Ecto neural progenitor cell (in vitro differentiated cells): ENCODE results near the gene NR6A1.
A peak's percentile ranks its signal among the peaks of the same experiment; 100 is the strongest.

Experiments
- DNase-seq: peaks from one replicate; pipeline ENCODE4 v3.0.0-alpha.2; 2018; ENCODE audit warnings: low spot score

The NR6A1 gene

DNA sequence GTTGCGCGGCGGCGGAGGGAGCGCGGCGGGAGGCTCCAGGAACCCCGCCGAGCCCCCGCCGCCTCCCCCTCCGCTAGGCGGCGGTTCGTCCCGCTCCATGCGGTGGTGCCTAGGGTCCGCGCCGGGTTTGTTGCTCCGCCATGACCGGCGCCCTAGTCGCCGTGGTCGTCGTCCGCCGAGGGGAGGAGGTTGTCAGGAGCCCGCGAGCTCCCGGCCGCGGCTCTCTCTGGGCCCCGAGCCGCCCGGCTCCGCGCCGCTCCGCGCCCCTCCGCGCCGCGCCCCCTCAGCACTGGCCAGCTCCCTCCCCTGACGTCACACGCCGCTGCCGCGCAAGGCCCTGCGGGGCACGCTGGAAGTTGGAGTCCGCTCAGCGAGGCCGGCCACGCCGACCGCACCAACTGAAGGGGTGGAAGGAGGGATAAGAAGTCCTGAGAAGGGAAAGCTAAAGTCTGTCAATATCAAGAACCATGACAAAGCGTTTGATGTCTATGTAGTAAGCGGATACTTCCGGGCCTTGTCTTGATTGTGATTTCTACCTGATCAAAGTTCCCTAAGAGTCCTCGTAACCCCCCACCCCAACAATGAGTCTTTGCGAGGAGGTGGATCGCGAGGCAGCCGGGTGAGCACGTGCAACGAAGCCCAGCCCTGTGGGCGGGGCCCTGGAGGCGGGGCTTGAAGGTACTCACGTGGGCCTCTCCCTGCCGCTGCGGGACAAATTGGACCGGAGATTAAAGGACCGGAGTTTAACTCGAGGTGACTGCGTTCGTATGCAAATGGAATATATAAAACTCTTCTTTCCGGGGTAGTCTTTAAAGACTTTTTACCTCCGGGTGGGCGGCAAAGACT, at the start of gene NR6A1:
NR6A1 (minus strand) TSS at position 291 of the 846 bp plus-strand sequence.
- DNase-seq: peak; percentile 97

DNA sequence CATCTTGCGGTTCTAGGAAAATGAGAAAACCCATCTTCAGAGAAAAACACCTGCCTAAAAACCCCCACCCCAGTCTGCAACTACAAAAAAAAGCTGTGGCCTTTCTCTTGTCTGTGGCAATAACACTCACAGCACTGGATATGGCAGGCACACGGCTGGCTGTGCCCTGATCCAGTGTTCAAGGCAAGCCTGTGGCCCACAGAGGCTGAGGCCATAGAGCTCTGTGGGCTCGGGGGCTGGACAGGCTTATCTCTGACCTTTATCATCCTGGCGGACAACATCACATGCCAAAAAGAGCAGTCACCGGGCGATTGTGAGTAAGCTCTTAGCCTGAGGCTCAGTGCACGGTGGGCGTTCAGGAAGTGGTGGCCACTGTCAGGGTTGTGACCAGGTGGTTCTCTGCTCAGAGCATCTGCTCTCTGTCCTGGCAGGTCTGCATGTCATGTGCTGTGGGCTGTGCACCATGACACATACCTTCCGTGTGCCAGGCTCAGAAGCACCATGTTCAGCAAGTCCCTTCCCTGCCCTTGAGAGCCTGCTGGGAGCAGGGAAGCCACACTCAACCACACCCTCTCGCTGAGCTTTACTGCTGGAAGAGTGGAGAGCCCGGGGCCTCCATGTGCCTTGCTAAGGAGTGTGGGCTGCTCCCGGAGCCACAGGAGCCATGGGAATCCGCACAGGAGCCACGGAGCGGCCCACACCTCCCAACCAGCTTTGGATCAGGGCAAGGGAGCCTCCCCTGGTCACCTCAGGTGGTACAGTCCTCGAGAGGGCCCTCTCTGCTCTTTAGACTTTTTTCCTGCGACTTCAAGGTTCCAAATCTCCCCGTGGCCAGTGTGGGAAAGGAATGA, 47.5 kb upstream of the NR6A1 start:
- DNase-seq: no peak

DNA sequence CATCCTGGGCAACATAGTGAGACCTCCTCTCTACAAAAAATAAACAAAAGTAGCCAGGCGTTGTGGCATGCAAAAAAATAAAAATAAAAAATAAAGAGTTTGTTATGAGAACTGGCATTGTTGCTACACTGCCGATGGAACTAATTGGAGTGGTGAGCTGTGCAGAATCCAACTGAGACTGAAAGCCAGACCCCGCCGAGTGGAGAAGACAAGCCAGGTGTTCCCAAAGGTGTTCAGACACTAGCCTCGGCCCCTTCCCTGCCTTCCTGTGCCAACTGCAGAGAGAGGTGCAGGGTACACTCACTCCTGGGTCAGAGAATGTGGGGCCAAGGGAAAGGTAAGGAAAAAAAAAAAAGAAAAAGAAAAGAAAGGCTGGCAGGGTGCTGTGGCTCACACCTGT, 44.5 kb upstream of the NR6A1 start:
- no peak for DNase-seq

DNA sequence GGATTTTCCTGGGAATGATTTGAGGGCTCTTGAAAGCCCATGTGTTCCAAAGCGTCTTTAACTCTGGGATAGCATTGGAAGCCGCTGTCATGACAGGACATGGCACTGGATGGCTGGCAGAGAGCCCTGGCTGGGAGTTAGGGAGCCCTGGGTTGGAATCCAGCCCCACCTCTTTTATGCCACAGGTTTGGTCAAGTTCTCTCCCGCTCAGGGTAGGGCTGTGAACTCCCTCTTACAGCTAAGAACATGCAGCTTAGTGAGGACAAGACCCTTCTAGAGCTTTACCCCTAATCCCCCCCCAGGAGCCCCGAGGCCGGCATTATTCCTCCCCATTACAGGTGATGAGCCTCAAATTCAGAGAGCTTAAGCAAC, 43.0 kb upstream of the NR6A1 start:
- DNase-seq: no peak

DNA sequence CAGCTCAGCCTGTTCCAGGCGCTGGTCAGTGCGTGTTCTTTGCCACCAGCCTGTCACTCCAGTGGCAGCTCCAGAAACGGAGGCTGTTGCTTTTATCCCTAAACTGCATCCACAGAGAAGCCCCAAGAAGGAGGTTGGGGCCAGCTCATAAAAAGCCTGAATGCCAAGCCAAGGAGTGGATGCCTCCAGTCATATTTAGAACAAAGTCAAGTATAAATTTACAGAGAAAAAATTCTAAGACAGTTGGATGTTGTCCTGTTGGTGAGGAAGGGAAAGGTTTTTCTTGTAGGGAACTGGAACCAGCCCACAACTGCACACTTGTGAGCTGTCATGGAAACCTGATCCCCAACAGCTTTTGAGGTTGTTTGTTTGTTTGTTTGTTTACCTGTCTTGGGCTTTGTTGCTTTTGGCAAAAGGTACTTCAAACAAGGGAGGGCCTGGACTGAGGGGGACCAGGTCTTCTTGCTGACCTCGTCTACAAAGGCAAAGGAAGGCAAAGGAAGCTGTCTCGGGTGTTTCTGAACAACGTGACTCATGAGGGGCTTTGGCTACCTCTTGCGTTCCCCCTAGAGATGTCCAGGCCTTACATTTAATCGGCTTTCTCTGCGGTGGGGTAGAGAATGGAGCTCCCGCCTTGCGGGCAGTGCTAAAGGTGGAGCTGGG, 42.5 kb upstream of the NR6A1 start:
- no peak for DNase-seq

DNA sequence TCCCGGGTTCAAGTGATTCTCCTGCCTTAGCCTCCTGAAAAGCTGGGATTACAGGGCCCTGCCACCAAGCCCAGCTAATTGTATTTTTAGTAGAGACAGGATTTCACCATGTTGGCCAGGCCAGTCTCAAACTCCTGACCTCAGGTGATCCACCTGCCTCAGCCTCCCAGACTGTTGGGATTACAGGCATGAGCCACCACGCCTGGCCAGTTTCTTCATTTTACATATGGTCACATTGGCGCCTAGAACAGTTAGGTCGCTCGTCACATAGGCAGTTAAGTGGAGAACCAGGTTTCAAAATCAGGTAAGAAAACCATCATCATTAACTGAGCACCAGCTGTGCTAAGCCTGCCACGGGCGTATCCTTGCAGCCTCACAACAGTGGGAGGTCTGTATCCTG, 41.9 kb upstream of the NR6A1 start:
- DNase-seq: no peak

DNA sequence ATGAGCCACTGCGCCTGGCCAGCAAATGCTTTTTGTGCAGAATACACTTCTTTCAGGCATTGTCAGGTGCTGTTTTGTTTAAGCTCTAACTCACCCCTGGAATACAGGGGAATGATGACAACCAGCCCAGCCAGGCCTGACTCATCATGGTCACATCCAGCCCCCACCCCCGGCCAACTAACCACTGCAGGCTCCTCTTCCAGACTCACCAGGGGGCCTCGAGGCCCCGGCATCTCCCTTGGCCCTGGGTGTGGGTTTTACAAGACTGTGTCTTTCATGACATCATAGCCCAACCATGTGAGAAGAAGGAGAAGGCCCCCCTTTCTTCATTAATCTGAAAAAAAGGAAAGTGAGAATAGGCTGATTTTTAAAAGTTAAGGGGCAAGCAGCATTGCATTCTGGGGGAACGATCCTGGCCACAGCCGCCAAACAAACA, 41.3 kb upstream of the NR6A1 start:
- no peak for DNase-seq

DNA sequence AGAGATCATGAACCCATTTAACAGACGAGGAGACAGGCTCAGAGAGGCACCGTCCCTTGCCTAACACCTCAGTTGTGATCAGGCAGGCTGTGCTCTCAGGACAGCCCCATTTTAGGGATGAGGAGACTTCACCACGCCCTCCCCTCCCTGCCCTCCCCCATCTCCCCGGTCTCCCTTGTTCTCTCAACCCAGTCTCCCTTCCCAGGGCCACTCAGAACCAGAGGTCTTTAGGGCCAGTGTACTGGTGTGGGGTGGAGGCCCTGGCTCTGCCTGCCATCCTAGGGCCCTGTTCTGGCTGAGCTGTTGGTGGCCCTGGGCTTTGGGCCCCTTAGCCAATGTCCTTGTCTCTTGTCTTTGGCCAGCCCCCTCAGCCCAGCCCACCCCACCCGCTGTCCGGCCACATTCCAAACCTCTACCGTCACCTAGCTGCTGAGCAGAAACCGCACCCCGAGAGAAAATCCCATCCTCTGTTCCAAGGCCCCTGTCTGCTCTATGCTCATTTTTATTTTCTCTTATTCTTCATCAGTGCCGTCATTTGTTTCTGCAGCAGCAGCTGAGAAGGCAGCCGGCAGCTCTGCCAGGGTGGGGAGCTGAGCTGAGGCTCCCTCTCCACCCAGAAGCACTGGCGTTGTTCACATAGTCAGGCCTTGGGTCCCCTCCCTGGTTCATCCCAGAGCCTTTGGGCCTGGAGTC, 39.7 kb upstream of the NR6A1 start:
- DNase-seq: peak; percentile 81

DNA sequence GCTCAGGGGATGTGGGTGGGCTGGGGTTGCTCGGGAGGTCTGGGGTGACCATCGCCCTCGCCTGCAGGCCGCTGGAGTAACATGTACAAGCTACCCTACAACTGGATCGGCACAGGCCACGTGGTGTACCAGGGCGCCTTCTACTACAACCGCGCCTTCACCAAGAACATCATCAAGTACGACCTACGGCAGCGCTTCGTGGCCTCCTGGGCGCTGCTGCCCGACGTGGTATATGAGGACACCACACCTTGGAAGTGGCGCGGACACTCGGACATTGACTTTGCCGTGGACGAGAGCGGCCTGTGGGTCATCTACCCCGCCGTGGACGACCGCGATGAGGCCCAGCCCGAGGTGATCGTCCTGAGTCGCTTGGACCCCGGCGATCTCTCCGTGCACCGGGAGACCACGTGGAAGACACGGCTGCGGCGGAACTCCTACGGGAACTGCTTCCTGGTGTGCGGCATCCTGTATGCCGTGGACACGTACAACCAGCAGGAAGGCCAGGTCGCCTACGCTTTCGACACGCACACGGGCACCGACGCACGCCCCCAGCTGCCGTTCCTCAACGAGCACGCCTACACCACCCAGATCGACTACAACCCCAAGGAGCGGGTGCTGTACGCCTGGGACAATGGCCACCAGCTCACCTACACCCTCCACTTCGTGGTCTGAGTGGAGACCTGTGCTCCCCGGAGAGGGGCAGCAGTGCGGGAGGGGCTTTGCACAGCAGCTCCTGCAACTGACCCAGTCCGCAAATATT, 38.8 kb upstream of the NR6A1 start:
- no peak for DNase-seq

DNA sequence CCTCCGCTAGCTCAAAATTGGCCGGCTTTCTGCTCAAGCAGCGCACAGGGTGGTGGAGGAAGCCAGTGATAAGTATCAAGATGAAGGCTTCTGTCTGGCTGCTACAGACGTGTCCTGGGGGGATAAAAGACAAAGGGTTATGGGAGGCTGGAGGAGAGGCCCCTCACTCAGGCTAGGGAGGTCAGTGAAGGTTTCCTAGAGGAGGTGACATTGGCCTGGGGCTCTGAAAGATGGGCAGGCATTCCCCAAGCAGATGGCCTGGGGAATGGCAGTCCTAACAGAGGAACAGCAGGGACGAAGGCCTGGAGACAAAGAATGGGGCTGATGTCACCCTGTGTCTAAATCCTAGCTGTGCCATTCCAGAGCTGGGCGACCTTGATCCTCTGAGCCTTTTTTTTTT, 38.1 kb upstream of the NR6A1 start:
- DNase-seq: no peak

DNA sequence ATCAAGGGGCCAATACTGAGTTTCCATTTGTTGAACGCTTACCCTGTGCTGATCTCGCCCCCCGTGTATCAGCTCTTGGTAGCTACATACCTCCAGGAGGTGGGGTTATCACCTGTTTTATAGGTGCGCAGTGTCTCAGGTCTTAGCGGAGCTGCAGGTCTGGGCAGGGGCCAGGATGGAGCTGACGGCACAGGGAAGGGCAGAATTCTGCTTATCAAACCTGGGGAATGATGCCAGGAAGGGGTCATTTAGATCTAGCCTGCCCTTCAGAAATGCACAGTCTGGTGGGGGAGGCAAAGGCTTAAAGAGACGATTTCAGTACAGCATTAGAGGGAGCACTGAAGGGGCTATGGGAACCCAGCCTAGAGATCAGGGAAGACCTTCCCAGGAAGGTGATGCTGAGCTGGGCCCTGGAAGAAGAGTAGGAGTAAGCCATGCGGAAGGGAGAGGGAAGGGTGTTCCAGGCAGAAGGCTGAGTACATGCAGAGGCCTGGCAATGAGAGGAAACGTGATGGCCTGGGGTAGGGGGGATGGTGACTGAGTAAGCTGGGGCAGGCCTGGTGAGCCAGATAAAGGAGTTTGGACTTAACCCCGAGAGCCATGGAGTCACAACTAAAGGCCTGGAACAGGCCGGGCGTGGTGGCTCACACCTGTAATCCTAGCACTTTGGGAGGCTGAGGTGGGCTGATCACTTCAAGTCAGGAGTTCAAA, 37.3 kb upstream of the NR6A1 start:
- DNase-seq: no peak

DNA sequence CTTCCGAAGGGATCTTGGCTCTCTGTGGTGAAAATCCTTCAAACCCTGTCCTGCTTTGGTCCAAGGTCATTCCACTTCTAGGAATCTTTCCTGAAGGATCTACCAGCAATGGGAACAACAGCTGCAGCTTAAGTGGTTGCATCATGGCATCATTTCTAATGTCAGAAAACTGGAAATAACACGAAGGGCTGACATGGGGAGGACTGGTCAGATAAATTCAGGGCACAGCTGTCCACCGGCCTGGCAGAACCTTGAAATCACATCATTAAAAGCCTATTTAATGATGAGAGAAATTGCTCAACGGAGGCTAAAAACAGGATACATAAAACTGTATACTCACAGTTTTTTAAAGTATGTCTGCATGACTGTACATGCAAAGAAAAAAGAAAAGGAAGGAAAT, 34.1 kb upstream of the NR6A1 start:
- DNase-seq: no peak

DNA sequence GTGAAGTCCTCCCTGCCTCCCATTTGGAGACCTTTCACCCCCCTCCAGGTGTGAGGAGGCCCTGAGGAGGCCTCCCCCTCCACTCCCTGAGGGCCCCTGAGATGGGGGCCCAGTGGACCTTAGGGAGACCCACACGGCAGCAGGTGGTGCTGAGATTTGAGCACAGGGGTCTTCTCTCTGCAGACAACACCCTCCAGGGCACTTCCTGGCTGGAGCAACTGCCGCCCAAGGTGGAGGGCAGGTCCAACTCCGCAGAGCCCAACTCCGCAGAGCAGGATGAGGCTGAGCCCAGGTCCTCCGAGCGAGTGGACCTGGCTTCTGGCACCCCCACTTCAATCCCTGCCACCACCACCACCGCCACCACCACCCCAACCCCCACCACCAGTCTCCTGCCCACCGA, 32.8 kb upstream of the NR6A1 start:
- DNase-seq: no peak

DNA sequence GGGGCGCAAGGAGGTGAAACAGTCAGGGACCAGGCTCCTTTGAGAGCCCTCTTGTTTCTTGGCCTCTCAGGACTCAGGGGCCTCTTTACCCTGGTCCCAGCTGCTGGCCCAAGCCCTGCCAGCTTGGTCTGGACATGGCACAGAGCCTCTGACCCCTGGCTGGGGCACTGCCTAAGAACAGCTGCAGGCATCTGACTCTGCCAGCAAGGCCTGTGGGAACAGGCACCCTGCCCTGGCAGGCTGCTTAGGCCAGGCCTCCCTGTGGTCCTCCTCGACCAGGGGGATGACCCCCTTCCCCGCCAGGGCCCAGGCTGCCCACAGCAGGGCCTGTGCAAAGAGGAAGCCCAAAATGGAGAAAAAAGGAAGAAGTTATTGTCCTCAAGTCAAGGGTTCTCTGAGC, 31.3 kb upstream of the NR6A1 start:
- no peak for DNase-seq

DNA sequence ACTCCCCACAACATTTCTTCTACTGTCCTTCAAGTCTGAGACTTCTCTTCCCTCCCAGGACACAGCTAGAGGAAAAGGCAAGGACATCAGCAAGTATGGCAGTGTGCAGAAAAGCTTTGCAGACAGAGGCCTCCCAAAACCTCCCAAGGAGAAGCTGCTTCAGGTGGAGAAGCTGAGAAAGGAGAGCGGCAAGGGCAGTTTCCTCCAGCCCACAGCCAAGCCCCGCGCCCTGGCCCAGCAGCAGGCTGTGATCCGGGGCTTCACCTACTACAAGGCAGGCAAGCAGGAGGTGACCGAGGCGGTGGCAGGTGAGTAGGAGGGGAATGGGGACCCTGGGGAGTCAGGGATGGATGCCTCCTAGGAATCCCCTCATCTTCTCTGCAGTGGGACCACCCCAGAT, 30.2 kb upstream of the NR6A1 start:
- DNase-seq: no peak

DNA sequence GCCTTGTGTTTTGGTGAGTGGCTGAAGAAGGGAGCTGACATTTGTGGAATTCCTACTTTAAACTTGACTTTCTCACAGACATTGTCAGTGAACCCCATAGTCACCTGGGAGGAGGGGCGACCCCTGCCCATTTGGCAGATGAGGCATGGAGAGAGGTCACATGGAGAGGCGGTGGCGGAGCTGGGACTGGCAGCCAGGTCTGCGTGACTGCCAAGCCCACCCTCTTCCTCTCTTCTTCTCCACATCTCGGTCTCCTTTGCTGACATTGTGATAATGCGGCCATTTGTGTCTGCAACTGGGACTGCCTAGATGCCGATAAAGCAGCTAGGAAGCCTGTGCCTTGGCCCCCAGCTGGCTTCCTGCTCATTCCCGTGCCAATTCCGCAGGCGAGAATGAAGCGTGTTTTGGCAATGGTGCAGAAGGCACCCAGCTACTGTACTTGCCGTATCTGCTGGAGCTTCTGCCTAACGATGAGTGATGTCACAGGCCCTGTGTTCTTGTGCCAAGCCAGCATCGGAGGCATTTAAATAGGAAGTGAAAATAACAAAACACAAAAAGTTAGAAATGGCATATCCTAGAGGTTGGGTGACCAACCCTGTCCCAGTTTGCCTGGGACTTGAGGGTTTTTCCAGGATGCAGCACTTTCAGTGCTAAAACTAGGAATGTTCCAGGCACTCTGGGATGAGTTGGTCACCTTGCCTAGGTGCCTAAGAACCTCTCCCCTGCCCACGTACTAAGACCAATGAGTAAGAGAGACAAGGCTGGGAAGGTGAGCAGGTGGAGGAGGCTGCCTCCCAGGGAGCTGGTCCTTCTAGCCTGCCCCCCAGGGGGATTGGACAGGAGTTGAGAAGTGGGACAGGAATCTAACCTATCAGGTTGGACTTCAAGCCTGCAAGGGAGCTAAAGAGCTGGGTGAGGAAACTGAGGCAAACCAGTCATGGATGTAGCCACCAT, 29.5 kb upstream of the NR6A1 start:
- no peak for DNase-seq

DNA sequence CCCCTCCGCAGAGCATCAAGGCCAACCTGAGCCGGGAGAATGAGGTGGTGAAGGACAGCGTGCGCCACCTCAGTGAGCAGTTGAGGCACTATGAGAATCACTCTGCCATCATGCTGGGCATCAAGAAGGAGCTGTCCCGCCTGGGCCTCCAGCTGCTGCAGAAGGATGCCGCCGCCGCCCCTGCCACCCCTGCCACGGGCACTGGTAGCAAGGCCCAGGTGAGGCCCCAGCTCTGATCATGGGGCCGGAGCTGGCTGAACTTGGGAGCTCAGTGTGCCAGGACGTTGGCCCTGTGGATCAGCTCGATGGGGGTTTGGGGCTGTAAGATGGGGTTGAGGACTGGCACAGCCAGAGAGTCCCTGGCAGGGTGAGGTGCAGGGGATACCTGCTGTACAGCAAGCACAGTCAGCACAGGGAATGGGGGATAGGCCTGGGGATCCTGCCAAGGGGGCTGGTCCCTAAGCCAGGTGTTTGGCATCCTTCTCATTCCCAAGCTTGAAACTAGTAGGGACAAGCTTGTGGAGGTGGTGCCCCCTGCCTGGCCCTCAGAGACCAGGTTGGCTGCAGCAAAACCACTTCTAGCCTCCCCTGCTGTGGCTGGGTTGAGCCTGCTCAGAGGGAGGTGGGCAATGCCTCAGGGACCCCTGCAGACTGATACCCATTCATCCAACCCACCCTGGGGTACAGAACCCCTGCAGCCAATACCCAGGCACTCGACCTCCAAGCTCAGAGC, 28.3 kb upstream of the NR6A1 start:
- DNase-seq: no peak

DNA sequence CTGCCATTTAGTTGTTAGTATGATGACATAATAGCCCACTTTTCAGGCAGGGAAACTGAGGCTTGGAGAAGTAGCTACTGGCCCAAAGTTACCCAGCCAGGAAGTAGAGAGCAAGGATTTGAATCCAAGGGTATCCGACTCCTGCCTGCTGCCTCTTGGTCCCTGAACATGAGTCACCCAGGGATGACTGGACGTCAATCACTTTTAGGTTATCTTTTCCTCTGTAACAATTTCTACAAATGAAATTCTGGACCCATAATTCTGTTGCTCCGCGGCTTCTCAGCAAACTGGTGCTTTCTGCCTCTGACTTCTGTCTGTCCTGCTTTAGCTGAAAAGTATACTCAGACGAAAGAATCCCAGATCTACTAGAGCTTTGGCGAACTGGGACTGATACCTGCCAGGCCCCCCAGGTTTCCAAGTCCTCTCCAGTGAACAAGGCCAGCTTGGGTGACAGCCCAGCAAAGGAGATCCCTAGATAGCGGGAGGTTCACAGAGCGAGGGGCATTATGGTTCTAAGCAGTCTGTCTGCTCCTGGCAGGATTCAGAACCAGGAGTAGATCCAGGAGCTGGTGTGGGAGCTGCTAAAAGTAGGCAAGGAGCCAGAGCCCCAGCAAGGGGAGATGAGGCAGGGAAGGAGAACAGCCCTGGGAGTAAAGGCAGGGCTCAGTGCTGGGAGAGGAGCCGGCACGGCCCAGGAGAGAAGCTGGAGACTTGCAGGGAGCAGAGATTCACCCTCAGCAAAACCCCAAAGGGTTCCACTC, 26.4 kb upstream of the NR6A1 start:
- no peak for DNase-seq
